GM21723 (cell line): ENCODE measurements around the gene INTS6.

Experiments
- ATAC-seq: cut with Tn5 transposase; IDR thresholded peaks from one replicate; pipeline ENCODE4 v1.9.1; 2021; ENCODE audit warnings: mild to moderate bottlenecking, moderate library complexity; ENCODE audit not compliant: unreplicated experiment

Gene INTS6

GRCh38 chr13:51455532-51455931, 2.7 kb upstream of the INTS6 start:
- no peak for ATAC-seq

DNA sequence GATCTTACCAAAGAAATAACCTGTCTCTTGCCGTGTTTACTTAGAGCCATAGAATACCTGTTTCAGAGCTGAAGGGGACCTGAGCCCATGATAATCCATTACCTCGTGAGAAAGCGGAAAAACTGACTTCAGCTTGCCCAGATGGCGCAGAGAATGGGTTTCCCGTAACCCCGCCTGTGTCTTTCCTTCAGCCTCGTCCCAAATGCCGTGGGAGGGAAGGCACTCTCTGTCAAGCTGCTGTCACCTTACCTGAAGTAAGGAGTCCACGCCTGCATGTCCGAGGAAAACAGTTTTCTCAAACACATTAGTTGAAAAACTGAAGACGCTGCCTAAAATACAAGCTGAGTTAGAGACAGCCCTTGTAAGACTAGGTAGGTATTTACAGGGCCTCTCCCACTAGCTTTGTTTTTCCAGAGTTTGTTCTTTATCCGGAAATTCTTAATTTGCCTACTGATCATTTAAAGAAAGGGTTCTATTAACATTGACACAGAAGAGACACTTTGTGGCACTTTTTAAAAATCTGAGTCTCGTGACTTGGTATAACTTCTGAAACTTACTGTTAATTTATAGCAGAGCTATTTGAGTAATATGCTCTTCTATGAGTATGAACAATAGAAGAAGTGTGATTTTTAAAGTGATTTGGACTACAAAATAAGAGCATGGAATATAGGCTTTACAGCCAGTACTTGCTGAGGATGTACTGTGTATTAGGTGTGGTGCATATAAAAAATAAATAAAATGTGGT, 1.3 kb upstream of the INTS6 start:
- no peak for ATAC-seq

GRCh38 chr13:51453207-51453958, 547 bp upstream of the INTS6 start:
- peak; percentile 48 for ATAC-seq

- ATAC-seq, result peak; percentile 26
These were observed 1.1 kb downstream of the INTS6 start for GRCh38 chr13:51451467-51452360.

DNA sequence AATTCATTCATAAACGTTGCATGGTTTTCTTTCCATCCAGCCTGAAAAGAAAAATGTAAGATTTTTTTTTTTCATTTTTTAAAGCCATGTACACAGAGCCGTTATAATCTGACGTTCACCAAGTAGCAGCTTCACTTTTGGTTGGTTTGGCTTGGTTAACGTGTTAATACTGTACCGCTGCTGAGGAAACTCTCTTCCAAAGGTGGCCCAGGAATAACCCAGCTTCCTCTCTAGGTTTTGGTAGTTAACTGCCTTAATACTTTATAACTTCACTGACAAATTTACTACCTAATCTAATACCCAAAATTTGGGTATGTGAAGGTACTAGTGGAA, 1.7 kb downstream of the INTS6 start:
- no peak for ATAC-seq

GRCh38 chr13:51449018-51449417, 3.8 kb downstream of the INTS6 start:
- no peak for ATAC-seq

DNA sequence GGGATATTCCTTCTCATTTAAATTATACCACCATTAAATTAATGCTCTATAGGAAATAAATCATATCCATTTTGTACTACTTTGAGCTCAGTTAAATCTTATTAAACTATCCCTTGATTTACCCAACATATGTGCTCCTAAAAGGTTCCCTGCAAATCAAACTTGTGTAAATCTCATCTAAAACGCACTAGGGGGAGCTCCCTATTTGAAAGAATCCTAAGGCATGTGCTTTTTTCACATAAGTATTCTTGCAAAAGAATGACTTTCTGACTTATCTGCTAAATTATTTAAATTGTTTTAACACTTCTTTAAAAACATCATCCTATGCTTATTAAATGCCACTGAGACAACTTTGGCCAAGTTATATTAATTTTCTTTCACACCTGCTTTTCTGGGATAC, 7.9 kb downstream of the INTS6 start:
- no peak for ATAC-seq

DNA sequence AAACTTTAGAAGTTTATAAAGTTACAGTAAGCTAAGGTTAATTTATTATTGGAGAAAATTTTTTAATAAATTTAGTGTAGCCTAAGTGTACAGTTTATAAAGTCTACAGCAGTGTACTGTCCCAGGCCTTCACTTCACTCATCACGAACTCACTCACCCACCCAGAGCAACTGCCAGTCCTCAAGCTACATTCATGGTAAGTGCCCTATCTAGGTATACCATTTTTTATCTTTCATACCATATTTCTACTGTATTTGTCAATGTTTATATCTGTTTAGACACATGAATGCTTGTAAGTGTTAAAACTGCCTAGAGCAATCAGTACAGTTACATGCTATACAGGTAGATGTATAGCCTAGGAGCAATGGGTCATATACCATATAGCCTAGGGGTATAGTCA, 12.5 kb downstream of the INTS6 start:
- ATAC-seq, result no peak

GRCh38 chr13:51437550-51438127, 15.2 kb downstream of the INTS6 start:
- ATAC-seq, result no peak

DNA sequence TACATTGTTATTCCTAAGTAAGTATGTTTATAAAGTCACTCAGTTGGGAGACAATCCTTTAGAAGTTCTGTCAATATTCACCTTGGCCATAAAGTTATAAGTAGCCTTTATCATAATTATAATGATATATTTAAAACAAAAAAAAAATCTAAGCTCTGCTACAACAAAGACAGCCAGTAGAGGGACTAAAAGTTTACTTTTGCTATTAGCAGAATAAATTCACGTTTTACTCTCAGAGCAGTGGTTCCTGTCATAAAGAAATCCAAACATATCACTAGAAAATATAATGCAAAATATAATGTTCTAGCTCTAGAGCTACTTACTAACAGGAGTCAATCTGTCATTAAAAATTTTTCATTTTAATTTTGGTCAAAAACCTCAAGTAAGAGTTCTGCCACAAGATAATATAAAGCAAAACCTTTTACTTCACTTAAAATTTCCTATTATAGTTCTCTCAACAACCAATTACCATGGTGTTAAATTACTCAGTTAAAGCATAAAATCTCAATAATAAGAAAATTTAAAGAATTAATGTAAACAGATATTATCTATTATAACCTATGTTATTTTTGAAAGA, 17.7 kb downstream of the INTS6 start:
- ATAC-seq, result no peak

DNA sequence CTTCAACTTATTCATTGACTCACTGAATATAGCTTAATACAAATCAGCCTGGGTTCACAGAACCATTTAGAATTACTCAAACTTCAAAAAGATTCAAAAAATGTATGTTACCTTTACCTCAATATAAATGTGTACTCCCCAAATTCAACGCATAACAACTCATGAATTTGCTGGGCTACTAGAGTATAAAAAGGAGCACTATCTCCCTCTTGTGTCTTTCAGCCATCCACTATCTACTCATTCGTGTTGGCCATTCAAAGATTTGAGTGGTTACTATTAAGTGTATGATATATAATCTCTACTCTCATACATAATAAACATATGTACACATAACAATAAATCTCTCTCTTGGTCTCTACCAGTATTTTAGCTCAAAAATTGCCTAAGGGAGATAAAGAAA, 20.3 kb downstream of the INTS6 start:
- ATAC-seq, result no peak

GRCh38 chr13:51426982-51427381, 25.9 kb downstream of the INTS6 start:
- ATAC-seq, result no peak

GRCh38 chr13:51425410-51426042, 27.3 kb downstream of the INTS6 start:
- no peak for ATAC-seq

DNA sequence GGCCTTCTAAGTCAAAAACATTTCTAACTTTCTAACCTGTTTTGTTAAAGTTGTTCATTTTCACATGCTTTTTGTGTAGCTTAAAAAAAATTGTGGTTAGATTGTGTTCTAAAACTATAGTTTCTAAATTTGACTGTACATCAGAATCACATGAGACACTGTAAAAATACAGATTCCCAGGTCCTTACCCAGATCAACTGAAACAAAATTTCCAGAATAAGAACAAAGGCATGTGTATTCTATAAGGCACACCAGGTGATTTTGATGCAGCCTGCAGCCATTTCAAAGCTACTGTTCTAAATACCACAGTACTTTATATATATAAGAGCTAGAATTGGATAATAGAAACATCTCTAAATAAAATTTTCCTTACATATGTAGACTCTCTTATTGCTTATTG, 29.1 kb downstream of the INTS6 start:
- no peak for ATAC-seq

GRCh38 chr13:51422484-51422883, 30.4 kb downstream of the INTS6 start:
- ATAC-seq, result no peak

DNA sequence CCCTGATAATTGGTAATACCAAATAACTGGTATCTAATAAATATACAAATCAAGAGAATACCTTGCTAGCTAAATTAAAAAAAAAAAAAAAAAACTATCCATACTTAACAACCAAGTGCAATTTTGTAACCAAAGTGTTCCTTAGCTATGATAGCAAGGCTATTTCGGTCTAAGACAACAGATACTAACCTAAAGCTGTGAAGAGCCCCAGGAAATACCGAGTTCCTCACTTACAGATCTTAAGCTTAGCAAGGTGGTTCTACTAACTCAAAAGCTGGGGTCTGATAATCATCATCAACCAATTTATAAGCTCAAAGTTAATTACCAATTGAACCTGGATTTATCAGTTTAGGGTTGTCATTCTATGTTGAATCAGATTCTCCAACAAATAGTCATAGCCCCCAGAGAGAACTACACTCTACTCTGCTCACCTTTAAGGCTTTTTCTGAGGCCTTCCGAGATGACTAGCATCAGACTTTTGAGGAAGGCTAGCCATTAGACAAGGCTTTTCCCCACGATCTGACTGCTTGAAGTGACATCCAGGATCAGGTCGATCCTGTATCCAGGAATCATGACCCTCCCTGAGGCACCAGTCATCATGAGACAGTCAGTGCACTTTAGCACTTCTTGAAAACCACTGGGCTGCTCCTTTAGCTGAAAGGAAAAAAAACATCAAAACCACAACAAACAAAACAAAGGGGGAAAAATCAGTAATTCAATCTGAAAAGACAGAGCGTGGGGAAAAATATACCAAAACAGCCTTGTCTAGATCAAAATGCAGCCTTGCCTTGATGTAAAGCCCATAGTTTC, 31.9 kb downstream of the INTS6 start:
- no peak for ATAC-seq

GRCh38 chr13:51419001-51419636, 33.7 kb downstream of the INTS6 start:
- ATAC-seq, result peak; percentile 67

- no peak for ATAC-seq
These were observed 35.1 kb downstream of the INTS6 start for GRCh38 chr13:51417716-51418115.

DNA sequence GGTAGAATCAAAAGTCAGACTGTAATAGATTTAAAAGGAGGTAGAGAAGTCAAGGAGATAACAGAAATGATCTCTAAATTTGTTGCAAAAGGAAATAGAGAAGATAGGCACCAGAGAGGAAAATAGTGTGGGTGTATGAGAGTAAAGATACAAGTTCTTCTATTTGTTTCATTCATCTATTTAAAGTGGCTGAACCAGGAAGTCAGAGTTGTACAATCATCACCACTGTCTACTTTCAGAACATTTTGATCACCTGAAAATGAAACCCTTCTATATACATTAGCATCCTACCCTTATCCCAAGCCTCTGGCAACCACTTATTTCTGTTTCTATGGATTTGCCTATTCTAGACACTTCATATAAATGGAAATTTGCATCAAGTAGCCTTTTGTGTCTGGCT, 36.7 kb downstream of the INTS6 start:
- ATAC-seq, result peak; percentile 42
